Measurements from ENCODE around the gene NDC1. TPM values are rescaled to one million over a fixed set of nuclear protein-coding genes. Genes with fewer than 3 reads are reported as not detected.

NDC1 gene, protein sequence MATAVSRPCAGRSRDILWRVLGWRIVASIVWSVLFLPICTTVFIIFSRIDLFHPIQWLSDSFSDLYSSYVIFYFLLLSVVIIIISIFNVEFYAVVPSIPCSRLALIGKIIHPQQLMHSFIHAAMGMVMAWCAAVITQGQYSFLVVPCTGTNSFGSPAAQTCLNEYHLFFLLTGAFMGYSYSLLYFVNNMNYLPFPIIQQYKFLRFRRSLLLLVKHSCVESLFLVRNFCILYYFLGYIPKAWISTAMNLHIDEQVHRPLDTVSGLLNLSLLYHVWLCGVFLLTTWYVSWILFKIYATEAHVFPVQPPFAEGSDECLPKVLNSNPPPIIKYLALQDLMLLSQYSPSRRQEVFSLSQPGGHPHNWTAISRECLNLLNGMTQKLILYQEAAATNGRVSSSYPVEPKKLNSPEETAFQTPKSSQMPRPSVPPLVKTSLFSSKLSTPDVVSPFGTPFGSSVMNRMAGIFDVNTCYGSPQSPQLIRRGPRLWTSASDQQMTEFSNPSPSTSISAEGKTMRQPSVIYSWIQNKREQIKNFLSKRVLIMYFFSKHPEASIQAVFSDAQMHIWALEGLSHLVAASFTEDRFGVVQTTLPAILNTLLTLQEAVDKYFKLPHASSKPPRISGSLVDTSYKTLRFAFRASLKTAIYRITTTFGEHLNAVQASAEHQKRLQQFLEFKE
- total RNA-seq (2022; extraction: Qiagen RNA extraction; ENCODE audit: low read depth) = 23.6 to 31.7 TPM (median 27.7 TPM) in 5 replicates

DNA sequence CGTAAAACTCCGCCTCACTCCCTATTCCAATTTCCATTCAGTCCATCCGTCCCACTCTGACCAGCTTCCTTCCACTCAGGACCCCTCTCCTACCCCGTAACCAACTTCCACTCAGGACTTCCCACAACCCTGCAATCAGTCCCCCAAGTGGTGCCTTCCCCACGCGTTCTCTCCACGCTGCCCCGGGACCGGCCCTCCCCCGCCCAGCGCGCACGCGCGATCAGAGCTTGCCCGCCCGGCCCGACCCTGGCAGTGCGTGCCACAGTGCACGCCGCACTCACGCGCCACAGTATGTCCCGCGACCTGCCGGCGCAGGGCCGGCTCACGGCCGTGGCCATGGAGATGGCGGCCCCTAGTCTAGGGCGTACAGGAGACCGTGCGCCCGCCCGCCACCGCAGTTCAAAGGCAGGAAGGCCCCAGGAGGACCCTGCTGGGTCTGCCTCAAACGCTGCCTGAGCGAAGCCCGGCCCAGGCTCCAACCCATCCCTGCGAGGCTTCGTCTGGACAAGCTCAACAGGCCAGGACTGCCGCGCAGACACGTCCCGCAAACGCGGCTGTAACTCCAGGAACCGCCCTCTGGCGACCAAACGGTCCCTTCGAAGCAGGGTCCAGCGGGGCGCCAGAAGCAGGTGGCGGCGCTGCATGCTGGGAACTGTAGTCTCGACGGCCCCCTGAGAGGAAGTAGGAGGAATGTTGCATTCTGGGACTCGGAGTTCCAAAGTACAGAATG, at the start of gene NDC1:
TSS of gene NDC1 (minus strand) at position 373 of the 730 bp plus-strand sequence. CDS start at position 338, 35 bp downstream.

DNA sequence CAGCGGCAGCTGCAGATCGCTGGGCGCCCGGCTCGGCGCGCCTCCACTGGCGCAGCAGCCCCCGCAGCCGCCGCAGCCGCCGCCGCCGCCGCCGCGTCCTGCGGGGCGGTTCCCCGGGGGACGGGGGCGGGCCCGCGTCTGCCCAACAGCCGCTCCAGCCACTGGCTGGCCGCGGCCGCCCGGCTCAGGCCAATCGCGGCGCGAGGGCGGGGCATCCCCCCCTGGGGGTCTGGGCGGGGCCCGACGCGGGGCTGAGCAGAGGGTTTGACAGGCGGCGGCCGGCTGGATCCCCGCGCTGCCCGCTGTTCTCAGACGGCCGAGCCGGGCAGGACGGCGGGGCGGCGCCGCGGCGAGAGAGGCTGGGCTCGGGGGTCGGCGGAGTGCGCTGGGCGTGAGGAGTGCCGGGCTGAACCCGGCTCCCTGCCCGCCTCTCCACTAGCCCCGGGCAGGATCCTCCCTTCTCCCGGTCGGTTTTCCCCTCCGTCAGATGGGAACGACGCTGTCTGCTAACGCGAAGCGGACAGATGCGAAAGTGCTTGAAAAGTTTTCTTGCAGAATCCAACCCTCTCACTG, 98.9 kb downstream of the NDC1 start, which contains the start of gene GLIS1:
TSS of gene GLIS1 (minus strand) at position 56 of the 573 bp plus-strand sequence. CDS start 1,100 bp downstream, outside the sequence.

Other genes with a start within 250 kb of the NDC1 start
- 0.03 to 0.06 TPM (median 0.04 TPM) in 3 of 5 replicates, not detected in the others for gene GLIS1, start 99.1 kb downstream of the NDC1 start, total RNA-seq (2022; extraction: Qiagen RNA extraction; ENCODE audit: low read depth)
- gene YIPF1, start 51.5 kb upstream of the NDC1 start, total RNA-seq (2022; extraction: Qiagen RNA extraction; ENCODE audit: low read depth) = 11.2 to 14.2 TPM (median 14.0 TPM) in 5 replicates
- not detected in 5 replicates for gene DIO1, start 55.9 kb upstream of the NDC1 start, total RNA-seq (2022; extraction: Qiagen RNA extraction; ENCODE audit: low read depth)
- 26.7 to 36.6 TPM (median 28.3 TPM) in 5 replicates for gene IFT25, start 107.4 kb upstream of the NDC1 start, total RNA-seq (2022; extraction: Qiagen RNA extraction; ENCODE audit: low read depth)
- gene LRRC42, start 108.1 kb upstream of the NDC1 start, total RNA-seq (2022; extraction: Qiagen RNA extraction; ENCODE audit: low read depth) = 24.1 to 28.4 TPM (median 27.4 TPM) in 5 replicates
- gene LDLRAD1, start 179.9 kb upstream of the NDC1 start, total RNA-seq (2022; extraction: Qiagen RNA extraction; ENCODE audit: low read depth) = not detected in 5 replicates
- 109 to 141 TPM (median 124 TPM) in 5 replicates for gene TMEM59, start 214.9 kb upstream of the NDC1 start, total RNA-seq (2022; extraction: Qiagen RNA extraction; ENCODE audit: low read depth)
- gene TCEANC2, start 215.3 kb upstream of the NDC1 start, total RNA-seq (2022; extraction: Qiagen RNA extraction; ENCODE audit: low read depth) = 1.6 to 4.0 TPM (median 3.1 TPM) in 5 replicates